Left kidney (tissue), 2 donors: ENCODE data around the gene TTC27. TPM values are rescaled to one million over a fixed set of nuclear protein-coding genes. Genes with fewer than 3 reads are reported as not detected.
A peak's percentile ranks its signal among the peaks of the same experiment; 100 is the strongest.

Experiments
- DNase-seq: peaks from one replicate; pipeline ENCODE4 v3.0.0-alpha.2; 2013
- polyA plus RNA-seq: library from polyadenylated mRNA; unstranded; fragments of 120-200 nt; gene quantifications from one replicate; pipeline ENCODE4 v1.2.1, GENCODE V29; 2013; ENCODE audit not compliant: insufficient read length

Gene TTC27
- polyA plus RNA-seq, 1 donor: 17.8 TPM

GRCh38 chr2:32755666-32756065 lies 127.8 kb downstream of the TTC27 start:
- no peak for DNase-seq

- DNase-seq: no peak
These were observed 128.4 kb downstream of the TTC27 start for GRCh38 chr2:32756074-32756727.

- no peak for DNase-seq
These were observed 130.4 kb downstream of the TTC27 start for GRCh38 chr2:32758232-32758631.

- DNase-seq: no peak
These were observed 132.8 kb downstream of the TTC27 start for GRCh38 chr2:32760628-32761027.

GRCh38 chr2:32768387-32769174 lies 140.7 kb downstream of the TTC27 start:
- no peak for DNase-seq

- no peak for DNase-seq
These were observed 142.5 kb downstream of the TTC27 start for GRCh38 chr2:32770360-32770759.

- DNase-seq: peak; percentile 65
These were observed 145.0 kb downstream of the TTC27 start for GRCh38 chr2:32772638-32773447.

- DNase-seq: no peak
These were observed 145.6 kb downstream of the TTC27 start for GRCh38 chr2:32773448-32773808.

GRCh38 chr2:32775954-32776353 lies 148.1 kb downstream of the TTC27 start:
- no peak for DNase-seq

- DNase-seq: no peak
These were observed 149.9 kb downstream of the TTC27 start for GRCh38 chr2:32777714-32778113.

GRCh38 chr2:32780961-32781360 lies 153.1 kb downstream of the TTC27 start:
- DNase-seq: no peak

GRCh38 chr2:32783469-32783868 lies 155.6 kb downstream of the TTC27 start:
- no peak for DNase-seq

GRCh38 chr2:32783933-32784332 lies 156.1 kb downstream of the TTC27 start:
- DNase-seq: no peak

- DNase-seq: no peak
These were observed 159.4 kb downstream of the TTC27 start for GRCh38 chr2:32787207-32787606.

- no peak for DNase-seq
These were observed 160.3 kb downstream of the TTC27 start for GRCh38 chr2:32788114-32788513.

GRCh38 chr2:32792416-32792815 lies 164.6 kb downstream of the TTC27 start:
- no peak for DNase-seq

GRCh38 chr2:32798829-32799228 lies 171.0 kb downstream of the TTC27 start:
- DNase-seq: no peak

- no peak for DNase-seq
These were observed 173.9 kb downstream of the TTC27 start for GRCh38 chr2:32801741-32802140.

GRCh38 chr2:32802877-32803276 lies 175.0 kb downstream of the TTC27 start:
- DNase-seq: no peak

GRCh38 chr2:32804205-32804604 lies 176.4 kb downstream of the TTC27 start:
- DNase-seq: no peak

GRCh38 chr2:32805104-32806095 lies 177.6 kb downstream of the TTC27 start:
- DNase-seq: no peak

- DNase-seq: no peak
These were observed 179.0 kb downstream of the TTC27 start for GRCh38 chr2:32806857-32807256.
